ENCODE results near the gene CHD1.

CHD1 gene

DNA sequence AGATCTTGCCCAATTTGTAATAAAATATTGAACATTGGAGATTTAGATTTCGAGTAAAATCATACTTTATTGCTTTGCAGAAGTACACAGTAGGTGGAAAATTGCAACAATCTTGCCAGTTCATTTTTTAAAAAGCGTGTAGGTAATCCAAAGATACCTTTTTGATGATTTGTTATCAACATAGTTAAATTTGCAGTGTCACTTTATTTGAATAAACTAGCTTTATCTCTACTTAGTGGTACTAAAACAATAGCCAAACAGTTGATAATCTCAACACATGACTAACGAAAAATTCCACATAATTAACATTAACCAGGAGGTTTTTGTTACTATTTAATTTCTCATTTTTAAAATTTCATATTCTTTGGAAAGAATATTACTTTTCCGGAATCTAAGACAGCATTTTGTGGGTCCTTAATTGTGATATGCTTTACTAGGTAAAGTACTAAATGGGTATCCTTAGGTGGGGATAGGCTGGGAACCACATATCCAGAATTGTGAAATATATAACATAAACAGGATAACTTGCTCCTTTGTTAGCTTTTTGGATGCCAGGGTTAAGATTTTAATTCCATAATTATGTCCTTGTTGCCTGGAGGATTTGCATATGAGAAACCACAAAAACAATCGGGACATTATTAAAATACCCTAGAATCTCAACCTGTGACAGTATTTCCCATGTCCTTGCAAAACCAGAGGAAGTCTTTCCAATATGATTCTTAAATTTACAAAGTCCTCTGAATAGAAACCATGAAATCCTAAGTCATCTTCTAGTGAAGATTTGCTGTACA is 2.4 kb upstream of the CHD1 start:
- Histone ChIP-seq H3K27me3 (ENCODE audit: control insufficient read depth, low read length) (no peaks in the 10 kb centered on the region), H3K4me3 (ENCODE audit: low read length) (no peak overlapping the region), H3K9me2 (replicated peaks; ENCODE audit: control insufficient read depth, low read length) (no peaks in the 10 kb centered on the region), H3K4me2 (ENCODE audit: low read length) (0 out of 2 replicates have a peak overlapping the region, but pooled peaks have one; percentile 51), H3K79me2 (ENCODE audit: control insufficient read depth, low read length) (peaks cover 47% of the 10 kb centered on the region), H3K36me3 (ENCODE audit: control insufficient read depth, low read length) (peaks cover 13% of the 10 kb centered on the region), H3K4me1 (ENCODE audit: control insufficient read depth, low read length) (peaks cover 33% of the 10 kb centered on the region), H4K20me1 (ENCODE audit: control insufficient read depth, insufficient read depth, low read depth, low read length) (peaks cover 35% of the 10 kb centered on the region), H3K27ac (ENCODE audit: low read depth, low read length) (no peak overlapping the region), H3F3A (ENCODE audit: control insufficient read depth, insufficient read depth) (peaks cover 5% of the 10 kb centered on the region; the same call in 1 of the 2 replicates), H3K9me3 (ENCODE audit: control insufficient read depth, insufficient read depth, low read length) (no peaks in the 10 kb centered on the region)
- TF ChIP-seq, protein P1, sequence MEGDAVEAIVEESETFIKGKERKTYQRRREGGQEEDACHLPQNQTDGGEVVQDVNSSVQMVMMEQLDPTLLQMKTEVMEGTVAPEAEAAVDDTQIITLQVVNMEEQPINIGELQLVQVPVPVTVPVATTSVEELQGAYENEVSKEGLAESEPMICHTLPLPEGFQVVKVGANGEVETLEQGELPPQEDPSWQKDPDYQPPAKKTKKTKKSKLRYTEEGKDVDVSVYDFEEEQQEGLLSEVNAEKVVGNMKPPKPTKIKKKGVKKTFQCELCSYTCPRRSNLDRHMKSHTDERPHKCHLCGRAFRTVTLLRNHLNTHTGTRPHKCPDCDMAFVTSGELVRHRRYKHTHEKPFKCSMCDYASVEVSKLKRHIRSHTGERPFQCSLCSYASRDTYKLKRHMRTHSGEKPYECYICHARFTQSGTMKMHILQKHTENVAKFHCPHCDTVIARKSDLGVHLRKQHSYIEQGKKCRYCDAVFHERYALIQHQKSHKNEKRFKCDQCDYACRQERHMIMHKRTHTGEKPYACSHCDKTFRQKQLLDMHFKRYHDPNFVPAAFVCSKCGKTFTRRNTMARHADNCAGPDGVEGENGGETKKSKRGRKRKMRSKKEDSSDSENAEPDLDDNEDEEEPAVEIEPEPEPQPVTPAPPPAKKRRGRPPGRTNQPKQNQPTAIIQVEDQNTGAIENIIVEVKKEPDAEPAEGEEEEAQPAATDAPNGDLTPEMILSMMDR (IDR thresholded peaks at IDR 0.05; ENCODE audit: low read depth, low read length, poor library complexity, severe bottlenecking) = no peak
- no peak for TF ChIP-seq EZH2phosphoT487 (IDR thresholded peaks at IDR 0.05; ENCODE audit: borderline replicate concordance, low read length)

DNA sequence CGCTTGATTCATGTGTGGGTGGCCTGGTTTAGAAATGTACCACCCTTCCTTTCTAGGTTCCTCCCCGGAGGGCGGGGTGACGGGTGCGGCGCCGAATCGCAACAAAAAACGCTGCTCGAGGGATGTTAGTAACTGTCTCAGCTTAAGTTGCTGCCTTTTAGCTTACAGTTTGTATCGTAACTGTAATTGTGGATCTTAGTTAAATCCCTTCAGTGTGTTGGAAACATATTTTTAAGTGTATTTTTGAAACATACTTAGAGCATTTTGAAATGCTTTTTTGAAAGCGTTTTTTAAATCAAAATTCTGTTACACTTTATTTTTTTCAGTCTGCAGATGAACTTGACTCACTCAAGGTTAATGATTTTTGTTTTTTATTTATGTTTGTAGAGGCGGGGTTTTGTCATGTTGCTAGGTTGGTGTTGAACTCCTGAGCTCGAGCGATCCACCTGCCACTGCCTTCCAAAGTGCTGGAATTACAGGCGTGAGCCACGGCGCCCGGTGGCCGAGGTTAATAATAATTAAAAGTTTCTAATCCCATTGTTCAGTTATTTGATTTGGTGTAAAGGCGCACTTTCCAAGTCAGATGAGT is 997 bp upstream of the CHD1 start:
- no peak for TF ChIP-seq EZH2phosphoT487 (IDR thresholded peaks at IDR 0.05; ENCODE audit: borderline replicate concordance, low read length)
- TF ChIP-seq, protein P1 (IDR thresholded peaks at IDR 0.05; ENCODE audit: low read depth, low read length, poor library complexity, severe bottlenecking) = no peak
- Histone ChIP-seq H3K27me3 (ENCODE audit: control insufficient read depth, low read length) (no peaks in the 10 kb centered on the region), H3K79me2 (ENCODE audit: control insufficient read depth, low read length) (peaks cover 58% of the 10 kb centered on the region), H4K20me1 (ENCODE audit: control insufficient read depth, insufficient read depth, low read depth, low read length) (peaks cover 30% of the 10 kb centered on the region), H3F3A (ENCODE audit: control insufficient read depth, insufficient read depth) (peaks cover 5% of the 10 kb centered on the region; the same call in 1 of the 2 replicates), H3K36me3 (ENCODE audit: control insufficient read depth, low read length) (peaks cover 26% of the 10 kb centered on the region), H3K4me3 (ENCODE audit: low read length) (peak overlapping the region; percentile 88), H3K27ac (ENCODE audit: low read depth, low read length) (peak overlapping the region; percentile 73), H3K4me2 (ENCODE audit: low read length) (peak overlapping the region; percentile 51), H3K4me1 (ENCODE audit: control insufficient read depth, low read length) (peaks cover 33% of the 10 kb centered on the region), H3K9me2 (replicated peaks; ENCODE audit: control insufficient read depth, low read length) (no peaks in the 10 kb centered on the region), H3K9me3 (ENCODE audit: control insufficient read depth, insufficient read depth, low read length) (no peaks in the 10 kb centered on the region)

DNA sequence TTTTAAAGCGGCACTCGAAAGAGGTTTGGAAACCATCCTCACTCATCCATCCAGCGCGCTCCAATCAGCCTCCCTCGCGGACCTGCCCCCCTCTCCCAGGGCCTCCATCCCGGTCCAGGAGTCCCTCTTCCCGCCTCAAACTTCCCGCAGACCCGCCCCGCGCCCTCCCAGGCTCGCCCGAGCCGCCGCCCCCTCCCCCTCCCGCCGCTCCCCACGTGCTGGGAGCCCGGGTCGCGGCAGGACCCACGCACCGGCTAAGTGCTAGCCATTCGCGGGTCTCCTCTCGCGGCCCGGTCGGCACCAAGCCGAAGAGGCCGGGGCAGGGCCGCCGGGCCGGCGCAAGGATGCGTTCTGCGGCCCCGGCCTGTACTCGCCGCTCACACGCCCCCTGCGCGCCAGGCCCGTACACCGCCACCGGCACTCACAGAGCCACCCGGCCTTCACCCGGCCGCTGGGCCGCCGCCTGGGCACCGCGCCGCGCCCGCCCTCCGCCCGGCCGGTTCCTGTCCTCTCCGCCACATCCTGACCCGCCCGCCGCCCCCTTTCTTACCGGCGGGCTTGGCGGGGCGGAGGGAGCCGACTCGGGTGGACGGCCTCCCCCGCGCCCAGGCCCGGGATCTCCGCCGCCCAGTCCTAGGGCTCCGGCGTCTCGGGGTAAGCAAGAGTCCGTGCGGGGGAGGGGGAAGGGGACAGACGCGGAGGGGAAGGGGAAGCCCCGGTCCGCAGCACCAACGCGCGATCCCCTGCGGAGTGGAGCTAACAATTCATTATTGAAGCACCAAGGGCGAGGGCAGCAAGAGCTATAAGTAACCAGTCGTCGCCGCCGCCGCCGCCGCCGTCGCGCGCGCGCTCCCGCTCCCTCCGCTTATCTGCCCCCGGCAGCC is 576 bp downstream of the CHD1 start:
- TF ChIP-seq EZH2phosphoT487 (IDR thresholded peaks at IDR 0.05; ENCODE audit: borderline replicate concordance, low read length) = no peak
- TF ChIP-seq, protein P1 (IDR thresholded peaks at IDR 0.05; ENCODE audit: low read depth, low read length, poor library complexity, severe bottlenecking) = no peak
- peak overlapping the region; percentile 80 for H3K27ac ChIP-seq (ENCODE audit: low read depth, low read length)
- no peaks in the 10 kb centered on the region for H3K27me3 ChIP-seq (ENCODE audit: control insufficient read depth, low read length)
- H3F3A ChIP-seq (ENCODE audit: control insufficient read depth, insufficient read depth) = peaks cover 5% of the 10 kb centered on the region; the same call in 1 of the 2 replicates
- H4K20me1 ChIP-seq (ENCODE audit: control insufficient read depth, insufficient read depth, low read depth, low read length) = peaks cover 26% of the 10 kb centered on the region
- H3K9me2 ChIP-seq (replicated peaks; ENCODE audit: control insufficient read depth, low read length) = no peaks in the 10 kb centered on the region
- H3K36me3 ChIP-seq (ENCODE audit: control insufficient read depth, low read length) = peaks cover 42% of the 10 kb centered on the region
- H3K4me2 ChIP-seq (ENCODE audit: low read length) = peak overlapping the region; percentile 73
- peaks cover 73% of the 10 kb centered on the region for H3K79me2 ChIP-seq (ENCODE audit: control insufficient read depth, low read length)
- peaks cover 27% of the 10 kb centered on the region for H3K4me1 ChIP-seq (ENCODE audit: control insufficient read depth, low read length)
- H3K9me3 ChIP-seq (ENCODE audit: control insufficient read depth, insufficient read depth, low read length) = no peaks in the 10 kb centered on the region
- peak overlapping the region; percentile 88 for H3K4me3 ChIP-seq (ENCODE audit: low read length)
